Neural progenitor cell (in vitro differentiated cells): Measurements from ENCODE around the gene CACNG8. TPM values are rescaled to one million over a fixed set of nuclear protein-coding genes. Genes with fewer than 3 reads are reported as not detected.

Source experiments
- DNase-seq: peaks from one replicate; pipeline ENCODE4 v3.0.0-alpha.2; 2016; ENCODE audit warnings: low spot score
- H2AFZ ChIP-seq: fragments of 200-600 bp; sonication (generic); replicated peaks from 2 replicates; pipeline ENCODE4 v1.6.1; 2016; ENCODE audit warnings: antibody characterized with exemption
- H3F3A ChIP-seq: fragments of 200-600 bp; sonication (generic); 2 replicates; pipeline ENCODE4 v1.6.1; 2016; ENCODE audit warnings: antibody characterized with exemption, low read depth
- H3K27ac ChIP-seq: fragments of 200-600 bp; sonication (generic); 2 replicates; pipeline ENCODE4 v1.5.1; 2016; ENCODE audit warnings: mild to moderate bottlenecking
- H3K27me3 ChIP-seq: fragments of 200-600 bp; sonication (generic); 2 replicates; pipeline ENCODE4 v1.6.1; 2016; ENCODE audit warnings: mild to moderate bottlenecking, moderate library complexity
- H3K36me3 ChIP-seq: fragments of 200-600 bp; sonication (generic); 2 replicates; pipeline ENCODE4 v1.5.1; 2016
- H3K4me1 ChIP-seq: fragments of 200-600 bp; sonication (generic); 2 replicates; pipeline ENCODE4 v1.6.1; 2016; ENCODE audit warnings: mixed run types
- H3K4me2 ChIP-seq: fragments of 200-600 bp; sonication (generic); 2 replicates; pipeline ENCODE4 v1.6.1; 2016
- H3K4me3 ChIP-seq: fragments of 200-600 bp; sonication (generic); 2 replicates; pipeline ENCODE4 v1.5.1; 2016
- H3K79me2 ChIP-seq: fragments of 200-600 bp; sonication (generic); 2 replicates; pipeline ENCODE4 v1.6.1; 2016; ENCODE audit warnings: low read depth
- H3K9ac ChIP-seq: fragments of 200-600 bp; sonication (generic); 2 replicates; pipeline ENCODE4 v1.6.1; 2016
- H3K9me3 ChIP-seq: fragments of 200-600 bp; sonication (generic); 2 replicates; pipeline ENCODE4 v1.5.1; 2016; ENCODE audit warnings: low read depth
- H4K20me1 ChIP-seq: fragments of 200-600 bp; sonication (generic); 2 replicates; pipeline ENCODE4 v1.6.1; 2016; ENCODE audit warnings: low read depth
- H3K27ac Mint-ChIP-seq: 3 replicates; pipeline ENCODE4 v1.8.0; 2021; ENCODE audit warnings: mixed read lengths
- H3K27me3 Mint-ChIP-seq: 2 replicates; pipeline ENCODE4 v1.8.0; 2022; ENCODE audit warnings: low read depth, mild to moderate bottlenecking, inconsistent platforms, moderate library complexity, mixed read lengths; ENCODE audit not compliant: insufficient read depth
- H3K36me3 Mint-ChIP-seq: 3 replicates; pipeline ENCODE4 v1.8.0; 2021; ENCODE audit warnings: mixed read lengths
- H3K4me1 Mint-ChIP-seq: 3 replicates; pipeline ENCODE4 v1.8.0; 2021; ENCODE audit warnings: mixed read lengths
- H3K4me3 Mint-ChIP-seq: 3 replicates; pipeline ENCODE4 v1.8.0; 2021; ENCODE audit warnings: mild to moderate bottlenecking, moderate library complexity, mixed read lengths
- H3K9me3 Mint-ChIP-seq: 3 replicates; pipeline ENCODE4 v1.8.0; 2020; ENCODE audit warnings: mixed read lengths
- CTCF ChIP-seq: fragments of 200-600 bp; sonication (generic); IDR thresholded peaks from 2 replicates; pipeline ENCODE4 v1.5.1; 2017; ENCODE audit warnings: antibody characterized with exemption, mild to moderate bottlenecking
- EZH2 ChIP-seq: fragments of 200-600 bp; sonication (generic); IDR thresholded peaks from 2 replicates; pipeline ENCODE4 v1.6.1; 2017; ENCODE audit warnings: antibody characterized with exemption, mild to moderate bottlenecking, moderate library complexity
- EZH2phosphoT487 ChIP-seq: fragments of 200-600 bp; sonication (generic); IDR thresholded peaks from 2 replicates; pipeline ENCODE4 v1.6.1; 2017; ENCODE audit warnings: antibody characterized with exemption
- total RNA-seq: library from RNA; depleted of rRNA; stranded (reverse); fragments of >200 nt; gene quantifications from 2 replicates; pipeline ENCODE4 v1.2.3, GENCODE V29; 2015; ENCODE audit warnings: low replicate concordance

Gene CACNG8
- total RNA-seq, 1 donor from 2014 or later = 0.02 TPM

GRCh38 chr19:53985863-53986262, 23.1 kb downstream of the CACNG8 start:
- Histone ChIP-seq H3K79me2 (no peaks in the 10 kb centered on the region), H2AFZ (no peak overlapping the region), H3K4me2 (no peak overlapping the region), H3K4me3 (no peak overlapping the region), H3K4me1 (no peaks in the 10 kb centered on the region), H3K9me3 (no peaks in the 10 kb centered on the region), H4K20me1 (peaks cover 15% of the 10 kb centered on the region), H3K27me3 (peaks cover 78% of the 10 kb centered on the region), H3K36me3 (no peaks in the 10 kb centered on the region), H3F3A (peaks cover 12% of the 10 kb centered on the region), H3K27ac (no peak overlapping the region), H3K9ac (no peak overlapping the region)
- Mint-ChIP-seq H3K27ac (no peak overlapping the region), H3K27me3 (peaks cover 22% of the 10 kb centered on the region), H3K36me3 (peaks cover 5% of the 10 kb centered on the region), H3K4me3 (no peak overlapping the region), H3K4me1 (peaks cover 11% of the 10 kb centered on the region), H3K9me3 (peaks cover 2% of the 10 kb centered on the region)
- no peak for TF ChIP-seq EZH2
- no peak for DNase-seq

GRCh38 chr19:53988981-53989380, 26.2 kb downstream of the CACNG8 start:
- no peak for DNase-seq
- no peaks in the 10 kb centered on the region for H3K9me3 Mint-ChIP-seq
- H3K4me3 Mint-ChIP-seq = no peak overlapping the region
- Histone ChIP-seq H2AFZ (no peak overlapping the region), H3K4me3 (no peak overlapping the region), H3K27me3 (peaks cover 77% of the 10 kb centered on the region), H3K36me3 (no peaks in the 10 kb centered on the region), H3K79me2 (no peaks in the 10 kb centered on the region), H3K27ac (no peak overlapping the region), H3K9ac (no peak overlapping the region), H3K4me2 (no peak overlapping the region), H3K4me1 (peaks cover 4% of the 10 kb centered on the region), H3K9me3 (no peaks in the 10 kb centered on the region), H3F3A (no peaks in the 10 kb centered on the region), H4K20me1 (no peaks in the 10 kb centered on the region)
- H3K27me3 Mint-ChIP-seq = peaks cover 17% of the 10 kb centered on the region
- TF ChIP-seq EZH2 (no peak), CTCF (no peak), EZH2phosphoT487 (no peak)
- peak overlapping the region; percentile 0 for H3K27ac Mint-ChIP-seq
- no peaks in the 10 kb centered on the region for H3K36me3 Mint-ChIP-seq
- H3K4me1 Mint-ChIP-seq = peaks cover 21% of the 10 kb centered on the region

GRCh38 chr19:53989600-53990533, 27.1 kb downstream of the CACNG8 start:
- Histone ChIP-seq H3K79me2 (no peaks in the 10 kb centered on the region), H3K36me3 (no peaks in the 10 kb centered on the region), H3K4me3 (no peak overlapping the region), H3K9me3 (no peaks in the 10 kb centered on the region), H3K27ac (no peak overlapping the region), H3F3A (no peaks in the 10 kb centered on the region), H3K4me1 (peaks cover 4% of the 10 kb centered on the region), H2AFZ (no peak overlapping the region), H3K9ac (no peak overlapping the region), H4K20me1 (no peaks in the 10 kb centered on the region), H3K4me2 (no peak overlapping the region), H3K27me3 (peaks cover 77% of the 10 kb centered on the region)
- Mint-ChIP-seq H3K4me1 (peaks cover 24% of the 10 kb centered on the region), H3K27me3 (peaks cover 17% of the 10 kb centered on the region), H3K9me3 (no peaks in the 10 kb centered on the region), H3K4me3 (no peak overlapping the region), H3K36me3 (no peaks in the 10 kb centered on the region), H3K27ac (no peak overlapping the region)
- no peak for DNase-seq
- TF ChIP-seq CTCF = no peak
- TF ChIP-seq EZH2 = no peak
- TF ChIP-seq EZH2phosphoT487 = no peak
